Muscle of arm (tissue), 12 donors: ENCODE measurements around the gene CYB561A3. TPM values are rescaled to one million over a fixed set of nuclear protein-coding genes. Genes with fewer than 3 reads are reported as not detected.

Experiments
- DNase-seq: peaks from one replicate; pipeline ENCODE4 v3.0.0-alpha.2; 2013
- polyA plus RNA-seq, 12 donors: library from polyadenylated mRNA; unstranded; fragments of 120-200 nt; gene quantifications; one replicate each; pipeline ENCODE4 v1.2.1, GENCODE V29; 2013; ENCODE audit not compliant: insufficient read length in 12 of 12

CYB561A3 gene
- polyA plus RNA-seq, 12 donors = 13.4 to 37.7 (median 17.1) TPM; not detected in 1

DNA sequence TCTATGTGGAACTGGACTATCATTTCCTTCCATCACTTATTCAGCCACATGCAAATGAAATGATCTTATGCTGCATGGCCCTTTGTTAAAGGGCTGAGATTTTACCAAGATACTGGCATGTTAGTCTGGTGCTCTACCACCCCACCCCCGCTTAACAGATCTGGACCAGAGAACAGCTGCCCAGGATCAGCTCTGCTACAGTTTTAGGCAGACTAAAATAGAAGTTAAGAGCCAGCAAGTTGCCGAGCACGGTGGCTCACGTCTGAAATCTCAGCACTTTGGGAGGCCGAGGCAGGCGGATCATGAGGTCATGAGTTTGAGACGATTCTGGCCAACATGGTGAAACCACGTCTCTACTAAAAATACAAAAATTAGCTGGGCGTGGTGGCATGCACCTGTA lies 33.3 kb downstream of the CYB561A3 start:
- no peak for DNase-seq

DNA sequence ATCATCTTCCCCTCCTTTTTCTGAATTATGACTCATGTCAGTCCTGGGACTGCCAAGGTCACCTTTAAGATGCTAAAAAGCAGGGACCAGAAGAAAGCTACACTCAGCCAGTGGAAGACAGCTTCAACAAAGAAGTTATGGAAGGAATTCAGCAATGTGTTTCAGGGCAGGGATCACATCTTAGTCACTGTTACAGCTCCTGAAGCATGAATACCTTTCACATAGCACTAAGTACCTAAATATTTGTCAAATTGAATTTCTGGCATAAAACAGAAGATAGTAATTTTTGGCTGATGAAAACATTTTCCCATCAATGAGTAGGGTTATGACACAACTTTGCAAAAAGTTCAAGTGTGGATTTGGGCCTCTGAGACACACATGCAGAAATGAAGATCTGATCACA lies 34.0 kb downstream of the CYB561A3 start:
- DNase-seq = no peak

DNA sequence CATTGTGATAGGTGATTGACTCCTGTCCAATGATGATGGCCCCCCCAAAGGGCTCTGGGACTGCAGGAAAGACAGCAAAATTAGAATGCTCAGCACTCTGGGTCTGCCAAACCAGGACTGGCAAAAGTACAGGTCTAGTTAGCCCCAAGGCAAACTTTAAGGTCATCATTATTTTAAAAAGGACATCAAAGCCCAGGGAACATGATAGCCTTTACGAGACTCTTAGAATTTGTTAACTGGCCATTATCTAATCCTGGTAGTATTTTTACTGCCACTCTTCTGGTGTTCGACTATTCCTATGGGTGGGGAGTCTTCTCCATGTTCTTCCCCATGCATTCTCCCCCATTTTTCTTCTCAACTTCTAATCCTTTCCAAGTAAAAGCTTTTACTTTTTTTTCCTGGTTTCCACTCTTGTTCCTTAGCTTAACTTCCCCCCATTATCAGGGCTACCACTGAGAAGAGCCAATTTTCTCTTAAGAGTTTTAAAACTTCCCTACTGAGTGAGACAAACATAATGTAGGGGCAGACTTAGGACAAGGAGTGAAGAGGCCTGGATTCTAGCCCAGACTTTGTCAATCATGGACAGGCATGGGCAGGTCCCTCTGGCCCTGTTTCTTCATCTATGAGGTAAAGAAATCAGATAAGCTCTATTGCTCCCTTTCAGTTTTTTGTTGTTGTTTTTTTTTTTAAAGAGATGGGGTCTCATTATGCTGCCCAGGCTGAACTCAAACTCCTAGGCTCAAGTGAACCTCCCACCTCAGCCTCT lies 35.9 kb downstream of the CYB561A3 start:
- no peak for DNase-seq

DNA sequence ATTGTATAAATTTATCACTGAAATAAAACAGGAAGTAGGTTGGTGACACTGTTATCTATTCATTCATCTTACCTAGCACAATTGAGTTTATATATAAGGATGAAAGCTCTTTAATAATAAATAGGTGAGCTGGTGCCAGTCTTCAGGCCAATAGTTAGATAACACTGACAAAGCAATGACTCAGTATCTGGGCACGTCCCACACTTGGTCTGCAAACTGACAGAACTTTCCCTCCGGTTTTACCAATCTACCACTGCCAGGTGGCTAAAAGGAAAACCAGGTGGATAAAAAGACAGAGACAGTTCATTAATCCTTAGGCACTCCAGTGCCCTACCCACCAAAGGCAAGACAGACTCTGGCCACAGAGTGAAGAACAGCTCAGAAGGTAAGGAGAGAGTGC lies 46.4 kb downstream of the CYB561A3 start:
- DNase-seq = no peak

DNA sequence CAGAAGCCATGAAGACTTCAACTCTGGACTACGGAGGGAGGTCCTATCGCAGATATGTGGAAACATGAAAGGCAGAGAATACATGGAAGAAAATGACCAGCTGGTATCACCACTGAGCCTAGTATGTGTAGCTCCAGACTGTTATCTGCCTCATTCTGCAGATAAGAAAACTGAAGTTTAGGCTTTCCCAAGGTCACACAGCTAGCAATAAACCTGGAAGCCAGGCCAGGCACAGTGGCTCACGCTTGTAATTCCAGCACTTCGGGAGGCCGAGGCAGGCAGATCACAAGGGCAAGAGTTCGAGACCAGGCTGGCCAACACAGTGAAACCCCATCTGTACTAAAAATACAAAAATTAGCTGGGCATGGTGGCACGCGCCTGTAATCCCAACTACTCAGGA lies 50.9 kb downstream of the CYB561A3 start:
- DNase-seq = no peak

DNA sequence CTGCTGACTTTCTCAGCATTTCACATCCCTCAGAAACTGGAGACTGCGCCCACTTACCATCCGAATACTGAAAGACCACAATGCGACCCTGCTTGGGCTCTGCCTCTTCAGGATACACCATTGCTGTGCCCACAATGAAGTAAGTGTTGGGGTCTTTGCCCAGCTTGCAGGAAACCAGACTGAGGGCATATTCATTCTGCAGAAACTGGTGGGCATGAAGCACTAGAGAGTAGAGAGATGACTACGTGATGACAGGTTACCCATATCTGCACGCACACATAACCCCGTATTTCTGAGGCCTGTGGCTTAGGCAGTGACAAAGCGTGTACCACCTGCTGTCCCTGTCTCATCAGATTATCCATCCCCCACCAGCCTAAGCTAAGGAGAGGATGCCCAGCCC lies 51.9 kb downstream of the CYB561A3 start:
- no peak for DNase-seq

DNA sequence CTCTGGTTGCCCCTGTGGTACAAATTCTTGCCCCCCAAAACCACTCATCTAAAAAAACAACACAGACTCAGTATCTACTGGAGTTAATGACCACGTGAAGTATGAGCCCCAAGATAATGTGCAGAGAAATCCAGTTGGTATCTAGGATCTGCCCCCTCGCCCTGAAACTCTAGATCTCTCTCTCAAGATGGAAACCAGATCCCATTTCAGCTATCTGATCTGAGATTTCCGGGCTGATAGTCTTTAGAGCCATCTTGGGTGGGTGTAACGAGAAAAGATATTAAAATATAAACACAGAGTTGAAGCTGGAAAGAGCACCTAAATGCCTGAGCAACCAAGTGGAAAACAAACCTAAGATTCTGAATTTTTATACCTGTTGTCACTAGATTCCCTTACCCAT lies 52.5 kb downstream of the CYB561A3 start:
- no peak for DNase-seq

DNA sequence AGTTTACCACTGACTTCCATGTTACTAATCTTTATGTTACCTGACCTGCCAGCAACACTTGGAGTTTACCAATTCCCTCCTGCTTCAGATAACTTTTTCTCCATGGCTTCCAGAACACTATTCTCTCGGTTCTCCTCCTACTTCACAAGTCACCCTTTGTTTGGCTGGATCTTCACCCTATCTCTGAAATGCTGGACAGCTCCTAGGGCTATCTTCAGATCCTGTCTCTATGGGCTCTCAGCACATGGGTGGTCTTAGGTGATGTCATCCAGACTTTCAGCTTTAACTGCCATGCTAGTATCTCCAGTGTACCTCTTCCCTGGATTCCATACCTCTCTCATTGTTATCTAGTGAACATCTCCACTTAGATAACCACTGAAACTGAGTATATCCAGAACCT lies 54.3 kb downstream of the CYB561A3 start:
- DNase-seq = no peak

DNA sequence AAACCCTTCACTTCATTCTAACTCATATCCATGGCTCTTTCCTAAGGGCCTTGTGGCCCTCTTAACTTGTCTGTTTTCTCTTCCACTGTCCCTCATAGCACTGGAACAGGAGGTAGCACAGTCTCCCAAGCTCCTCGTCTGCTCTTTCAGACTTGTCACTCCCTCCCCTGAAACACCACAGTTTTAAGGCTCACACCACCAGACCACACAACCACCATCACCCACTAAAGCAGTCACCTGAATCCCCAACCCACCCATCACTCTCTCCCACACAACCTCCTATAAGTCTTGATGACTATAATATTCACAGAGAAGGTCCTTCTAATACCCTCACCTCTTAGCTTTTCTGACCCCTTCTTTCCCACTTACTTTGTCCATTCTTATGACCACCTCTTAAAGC lies 55.5 kb downstream of the CYB561A3 start:
- no peak for DNase-seq

DNA sequence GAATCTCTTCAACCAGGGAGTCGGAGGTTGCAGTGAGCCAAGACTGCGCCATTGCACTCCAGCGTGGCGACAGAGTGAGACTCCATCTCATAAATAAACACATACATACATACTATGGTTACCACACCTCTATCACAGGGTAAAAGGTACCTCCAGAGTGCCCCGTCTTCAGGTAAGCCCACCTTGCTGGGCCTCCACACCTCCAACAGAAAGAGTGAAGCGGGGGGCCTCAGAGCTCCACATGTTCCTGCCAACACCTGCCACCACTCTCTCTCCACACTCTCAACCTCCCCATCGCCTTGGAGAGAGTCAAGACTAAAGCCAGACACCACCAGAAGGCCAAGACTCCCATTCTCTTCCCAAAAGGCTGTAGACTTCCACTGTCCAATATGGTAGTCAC lies 56.3 kb downstream of the CYB561A3 start:
- DNase-seq = no peak

DNA sequence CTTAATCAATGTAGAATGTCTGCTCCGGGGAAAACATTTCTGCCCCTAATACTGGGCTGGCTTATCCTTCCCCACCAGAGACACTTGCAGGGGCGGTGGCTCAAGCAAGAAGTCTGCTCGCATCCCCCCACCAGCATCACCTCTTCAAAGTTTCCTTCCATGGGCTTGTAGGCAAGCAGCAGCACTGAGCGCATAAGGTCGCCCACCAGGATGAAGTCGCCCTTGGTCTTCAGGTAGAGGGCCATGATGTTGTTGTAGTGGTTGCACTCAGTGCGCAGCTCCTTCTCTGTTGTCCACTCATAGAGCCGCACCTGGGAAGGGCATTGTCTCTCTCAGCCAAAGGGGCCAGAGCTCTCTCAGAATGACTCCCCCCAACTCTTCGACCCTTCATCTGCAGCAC lies 58.0 kb downstream of the CYB561A3 start:
- no peak for DNase-seq

DNA sequence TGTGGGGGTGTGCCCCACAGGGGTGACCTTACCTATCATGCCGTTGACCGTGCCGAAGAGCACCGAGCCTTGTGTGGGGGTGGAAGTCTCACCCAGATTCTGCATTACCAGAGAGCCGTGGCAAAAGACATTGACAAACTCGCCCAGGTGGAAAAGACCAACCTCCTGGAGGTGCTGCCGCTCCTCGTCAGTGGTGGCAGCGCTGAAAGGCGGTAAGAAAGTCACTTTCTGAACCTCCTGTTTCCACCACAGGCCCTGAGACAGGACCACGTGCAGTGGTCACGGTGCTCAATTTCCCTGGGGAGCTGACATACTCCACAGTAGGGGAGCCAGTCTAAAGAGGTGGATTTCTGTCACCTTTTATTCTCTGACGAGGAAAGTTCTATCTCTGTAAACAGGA lies 59.1 kb downstream of the CYB561A3 start:
- no peak for DNase-seq

Other genes with a start within 250 kb of the CYB561A3 start
- 10 to 100 TPM in 11 of 12 donors, not detected in 1; 13.3 to 21.1 (median 15.7) TPM for gene VPS37C, start 200.5 kb downstream of the CYB561A3 start, polyA plus RNA-seq
- gene PGA3, start 158.4 kb downstream of the CYB561A3 start, polyA plus RNA-seq = 1 to 10 TPM in 1 of 12 donors, under 1 TPM in 7, not detected in 4; 0.12 to 1.4 (median 0.37) TPM
- gene PGA4, start 139.5 kb downstream of the CYB561A3 start, polyA plus RNA-seq = 1 to 10 TPM in 5 of 12 donors, under 1 TPM in 5, not detected in 2; 0.22 to 2.6 (median 1.2) TPM
- 1 to 10 TPM in 6 of 12 donors, under 1 TPM in 4, not detected in 2; 0.32 to 1.9 (median 1.1) TPM for gene PGA5, start 120.7 kb downstream of the CYB561A3 start, polyA plus RNA-seq
- gene VWCE, start 66.6 kb downstream of the CYB561A3 start, polyA plus RNA-seq = 1 to 10 TPM in 10 of 12 donors, not detected in 2; 3.5 to 9.0 (median 5.2) TPM
- 100 to 1,000 TPM; 158 to 355 (median 188) TPM for gene DDB1, start 28.8 kb downstream of the CYB561A3 start, polyA plus RNA-seq
- 10 to 100 TPM in 11 of 12 donors, not detected in 1; 12.4 to 43.6 (median 18.2) TPM for gene TKFC, start 28.7 kb downstream of the CYB561A3 start, polyA plus RNA-seq
- gene TMEM138, start 492 bp upstream of the CYB561A3 start, polyA plus RNA-seq = 10 to 100 TPM in 11 of 12 donors, not detected in 1; 13.8 to 75.4 (median 23.4) TPM
- 10 to 100 TPM in 11 of 12 donors, not detected in 1; 11.6 to 21.2 (median 16.0) TPM for gene TMEM216, start 30.7 kb upstream of the CYB561A3 start, polyA plus RNA-seq
- 100 to 1,000 TPM in 1 of 12 donors, 10 to 100 TPM in 10, not detected in 1; 65.5 to 116 (median 74.9) TPM for gene CPSF7, start 68.1 kb upstream of the CYB561A3 start, polyA plus RNA-seq
- 10 to 100 TPM in 11 of 12 donors, not detected in 1; 29.1 to 36.6 (median 30.4) TPM for gene SDHAF2, start 68.2 kb upstream of the CYB561A3 start, polyA plus RNA-seq
- gene LRRC10B, start 146.9 kb upstream of the CYB561A3 start, polyA plus RNA-seq = under 1 TPM in 8 of 12 donors, not detected in 4; 0.11 to 0.34 (median 0.16) TPM
- gene SYT7, start 219.2 kb upstream of the CYB561A3 start, polyA plus RNA-seq = 10 to 100 TPM in 1 of 12 donors, 1 to 10 TPM in 10, not detected in 1; 2.0 to 12.0 (median 3.1) TPM